H1 (cell line): ENCODE data around the gene SOBP. TPM values are rescaled to one million over a fixed set of nuclear protein-coding genes. Genes with fewer than 3 reads are reported as not detected.

Experiments used
- CTCF ChIA-PET: fragments of 300-600 bp; sonication (Branson Sonifier 250); formaldehyde crosslinking; loops from one replicate; lab custom pipeline; 2021; ENCODE audit not compliant: partially characterized antibody; lab: Charles Lee
- POLR2A ChIA-PET: fragments of 300-600 bp; sonication (Branson Sonifier 250); formaldehyde crosslinking; loops from one replicate; lab custom pipeline; 2021; ENCODE audit warnings: inconsistent platforms; ENCODE audit not compliant: partially characterized antibody; lab: Charles Lee
- DNase-seq, 2 experiments: peaks; one replicate each; pipeline versions ENCODE4 v3.0.0 to v3.0.0-alpha.2; 2010 to 2022; ENCODE audit warnings: low spot score in 2 of 2, low read depth in 1 of 2, mixed read lengths in 1 of 2
- FAIRE-seq: peaks from 2 replicates; lab custom pipeline; 2011; peaks lifted over from hg19 to GRCh38; lab: Jason Lieb, UNC
- H2AFZ ChIP-seq: 2 replicates; pipeline ENCODE4 v1.8.1; 2012; ENCODE audit warnings: low read length, inconsistent platforms
- H2AK5ac ChIP-seq: 2 replicates; pipeline ENCODE4 v1.6.1; 2013; ENCODE audit warnings: low read depth, low read length
- H2BK120ac ChIP-seq: replicated peaks from 2 replicates; pipeline ENCODE3; 2013; ENCODE audit warnings: low read depth, low read length, inconsistent platforms
- H2BK12ac ChIP-seq: 2 replicates; pipeline ENCODE4 v1.6.1; 2013; ENCODE audit warnings: low read depth, low read length
- H2BK15ac ChIP-seq: 2 replicates; pipeline ENCODE4 v1.6.1; 2013; ENCODE audit warnings: low read length
- H2BK20ac ChIP-seq: 2 replicates; pipeline ENCODE4 v1.6.1; 2013; ENCODE audit warnings: low read length
- H2BK5ac ChIP-seq: 2 replicates; pipeline ENCODE4 v1.6.1; 2013; ENCODE audit warnings: low read depth, low read length
- H3K14ac ChIP-seq: 2 replicates; pipeline ENCODE4 v1.6.1; 2013; ENCODE audit warnings: inconsistent platforms; ENCODE audit not compliant: insufficient read length
- H3K18ac ChIP-seq: 2 replicates; pipeline ENCODE4 v1.6.1; 2013; ENCODE audit warnings: low read length; ENCODE audit errors: extremely low read depth
- H3K23ac ChIP-seq: 2 replicates; pipeline ENCODE4 v1.6.1; 2013; ENCODE audit warnings: inconsistent platforms; ENCODE audit not compliant: insufficient read length
- H3K23me2 ChIP-seq: 2 replicates; pipeline ENCODE4 v1.6.1; 2013; ENCODE audit warnings: low read depth, low read length
- H3K27ac ChIP-seq: 2 replicates; pipeline ENCODE4 v1.6.1; 2011; ENCODE audit warnings: low read depth, low read length, inconsistent platforms
- H3K27me3 ChIP-seq, 4 experiments: replicated peaks in 1 of 4; 1 replicate in 1 of 4; 2 replicates in 3 of 4; pipeline versions ENCODE4 v1.6.1 to v1.8.1; 2011 to 2013; ENCODE audit warnings: low read length in 3 of 4, mild to moderate bottlenecking in 3 of 4, inconsistent platforms in 2 of 4, mixed read lengths in 2 of 4, moderate library complexity in 1 of 4; ENCODE audit not compliant: control insufficient read depth in 3 of 4, insufficient read depth in 3 of 4; ENCODE audit errors: extremely low read depth in 1 of 4
- H3K36me3 ChIP-seq, 4 experiments: 2 replicates each; pipeline versions ENCODE4 v1.6.1 to v1.8.1; 2011 to 2013; ENCODE audit warnings: mild to moderate bottlenecking in 4 of 4, low read length in 3 of 4, moderate library complexity in 2 of 4, control low read depth in 1 of 4, inconsistent platforms in 1 of 4; ENCODE audit not compliant: insufficient read depth in 4 of 4, control insufficient read depth in 2 of 4
- H3K4ac ChIP-seq: replicated peaks from 2 replicates; pipeline ENCODE3; 2013; ENCODE audit warnings: low read length, low read depth, mixed read lengths, inconsistent platforms; ENCODE audit not compliant: insufficient read length
- H3K4me1 ChIP-seq, 4 experiments: replicated peaks in 1 of 4; 1 replicate in 1 of 4; 2 replicates in 3 of 4; pipeline versions ENCODE4 v1.6.1 to v1.8.1; 2011 to 2013; ENCODE audit warnings: low read length in 3 of 4, inconsistent platforms in 2 of 4, mixed read lengths in 1 of 4; ENCODE audit not compliant: insufficient read depth in 4 of 4, control insufficient read depth in 3 of 4
- H3K4me2 ChIP-seq, 2 experiments: 2 replicates each; pipeline versions ENCODE4 v1.6.1 to v1.8.1; 2011 to 2013; ENCODE audit warnings: low read depth in 2 of 2, low read length in 2 of 2, control low read depth in 1 of 2, inconsistent platforms in 1 of 2, mild to moderate bottlenecking in 1 of 2; ENCODE audit not compliant: insufficient read depth in 1 of 2
- H3K4me3 ChIP-seq, 4 experiments: fragments of 200-600, 300-600 bp in 1 of 4; sonication (generic), shearing (Covaris generic), sonication (Bioruptor Twin) in 1 of 4; 2 replicates each; pipeline versions ENCODE4 v1.5.1 to v1.8.1; 2011 to 2016; ENCODE audit warnings: low read length in 4 of 4, low read depth in 3 of 4, control low read depth in 2 of 4, inconsistent platforms in 2 of 4, mild to moderate bottlenecking in 2 of 4, mixed read lengths in 1 of 4, moderate library complexity in 1 of 4; ENCODE audit not compliant: insufficient read depth in 2 of 4; ENCODE audit errors: extremely low read depth in 1 of 4
- H3K56ac ChIP-seq: replicated peaks from 2 replicates; pipeline ENCODE3; 2013; ENCODE audit warnings: low read depth, mild to moderate bottlenecking, mixed read lengths, low read length, inconsistent platforms; ENCODE audit not compliant: insufficient read length
- H3K79me1 ChIP-seq: 2 replicates; pipeline ENCODE4 v1.6.1; 2013; ENCODE audit warnings: low read depth, low read length, control low read depth
- H3K79me2 ChIP-seq, 2 experiments: 2 replicates each; pipeline versions ENCODE4 v1.6.1 to v1.8.1; 2012 to 2013; ENCODE audit warnings: low read length in 2 of 2, mild to moderate bottlenecking in 2 of 2, inconsistent platforms in 1 of 2; ENCODE audit not compliant: insufficient read depth in 2 of 2, control insufficient read depth in 1 of 2
- H3K9ac ChIP-seq, 4 experiments: replicated peaks in 1 of 4; 1 replicate in 1 of 4; 2 replicates in 3 of 4; pipeline versions ENCODE4 v1.6.1 to v1.8.1; 2011 to 2013; ENCODE audit warnings: low read depth in 3 of 4, low read length in 3 of 4, control low read depth in 2 of 4, mild to moderate bottlenecking in 2 of 4, moderate library complexity in 2 of 4, inconsistent platforms in 1 of 4; ENCODE audit errors: extremely low read depth in 1 of 4
- H3K9me3 ChIP-seq, 2 experiments: 2 replicates each; pipeline versions ENCODE4 v1.6.1 to v1.8.1; 2012 to 2013; ENCODE audit warnings: mild to moderate bottlenecking in 2 of 2, moderate library complexity in 2 of 2, control low read depth in 1 of 2, inconsistent platforms in 1 of 2, low read depth in 1 of 2, low read length in 1 of 2, mixed read lengths in 1 of 2; ENCODE audit not compliant: insufficient read depth in 2 of 2
- H4K20me1 ChIP-seq, 2 experiments: replicated peaks in 1 of 2; 2 replicates each; pipeline versions ENCODE3 to v1.8.1; 2011 to 2013; ENCODE audit warnings: inconsistent platforms in 2 of 2, low read length in 2 of 2, mild to moderate bottlenecking in 1 of 2; ENCODE audit not compliant: insufficient read depth in 2 of 2, control insufficient read depth in 1 of 2
- H4K5ac ChIP-seq: 2 replicates; pipeline ENCODE4 v1.6.1; 2013; ENCODE audit warnings: low read length, low read depth, mixed read lengths, inconsistent platforms; ENCODE audit not compliant: insufficient read length
- H4K8ac ChIP-seq: 2 replicates; pipeline ENCODE4 v1.8.0; 2013; ENCODE audit warnings: mild to moderate bottlenecking, moderate library complexity, low read length, inconsistent platforms; ENCODE audit not compliant: insufficient read depth; ENCODE audit errors: extremely low read depth
- H4K91ac ChIP-seq: replicated peaks from 2 replicates; pipeline ENCODE3; 2013; ENCODE audit warnings: low read length, mixed read lengths, inconsistent platforms; ENCODE audit not compliant: insufficient read length
- CHD1 ChIP-seq: IDR thresholded peaks from 2 replicates; pipeline ENCODE4 v1.6.1; 2012; ENCODE audit warnings: low read depth, low read length, improper control_type of control experiment
- CREB1 ChIP-seq: IDR thresholded peaks from 2 replicates; pipeline ENCODE4 v1.6.1; 2012; ENCODE audit warnings: inconsistent platforms
- NANOG ChIP-seq: IDR thresholded peaks from 2 replicates; pipeline ENCODE4 v1.6.1; 2011; ENCODE audit warnings: low read length, low read depth, mild to moderate bottlenecking, inconsistent platforms; ENCODE audit not compliant: insufficient read depth, poor library complexity, severe bottlenecking
- POLR2A ChIP-seq, 2 experiments: IDR thresholded peaks; 1 replicate in 1 of 2; 2 replicates in 1 of 2; pipeline ENCODE4 v1.6.1; 2011; ENCODE audit warnings: low read depth in 2 of 2, low read length in 2 of 2, mild to moderate bottlenecking in 2 of 2; ENCODE audit errors: control extremely low read depth in 1 of 2
- POLR2AphosphoS5 ChIP-seq: IDR thresholded peaks from 2 replicates; pipeline ENCODE4 v1.6.1; 2011; ENCODE audit warnings: low read depth, low read length
- SIX5 ChIP-seq: IDR thresholded peaks from 2 replicates; pipeline ENCODE4 v1.6.1; 2011; ENCODE audit warnings: mild to moderate bottlenecking, low read depth, low read length
- SP4 ChIP-seq: IDR thresholded peaks from 2 replicates; pipeline ENCODE4 v1.6.1; 2012; ENCODE audit warnings: low read length, inconsistent platforms
- SRF ChIP-seq: IDR thresholded peaks from 2 replicates; pipeline ENCODE4 v1.6.1; 2011; ENCODE audit warnings: mild to moderate bottlenecking, low read depth, low read length, moderate library complexity
- USF2 ChIP-seq: IDR thresholded peaks from 2 replicates; pipeline ENCODE4 v1.6.1; 2011; ENCODE audit warnings: low read length, improper control_type of control experiment
- ZNF274 ChIP-seq: IDR thresholded peaks from 2 replicates; pipeline ENCODE4 v1.7.0; 2012; ENCODE audit warnings: low read length, borderline replicate concordance; ENCODE audit errors: extremely low read depth
- WGBS, 2 experiments: shearing (Covaris generic) in 1 of 2; methylation state at CpG; one replicate each; pipeline versions ENCODE4 v1.1.6 to v1.1.7; 2013 to 2015; ENCODE audit warnings: low lambda C conversion rate in 2 of 2, mixed read lengths in 2 of 2, inconsistent platforms in 1 of 2, low coverage in 1 of 2, missing lambda C conversion rate in 1 of 2; ENCODE audit not compliant: insufficient replicate concordance in 2 of 2, insufficient coverage in 1 of 2, insufficient read length in 1 of 2; ENCODE audit errors: extremely low coverage in 1 of 2, missing lambda C conversion rate in 1 of 2; 5-methylcytosine and 5-hydroxymethylcytosine counted together
- polyA plus RNA-seq, 7 experiments: library from polyadenylated mRNA; depleted of rRNA in 3 of 7; stranded (reverse) in 5 of 7; unstranded in 2 of 7; fragments of >200 nt in 5 of 7; fragments of 200-250 nt in 2 of 7; gene quantifications; 1 replicate in 5 of 7; 2 replicates in 1 of 7; 4 replicates in 1 of 7; pipeline versions ENCODE4 v1.2.1 to v1.2.3, GENCODE V29; 2011 to 2013; ENCODE audit warnings: missing spikeins in 2 of 7, mixed read lengths in 2 of 7
- total RNA-seq: library from RNA; stranded (reverse); fragmentation: NEBNext Ultra II Directional; extraction: Animal tissue kit (Norgen Biotek cat#: 25700); gene quantifications from 2 replicates; pipeline ENCODE4 v1.2.1, GENCODE V29; 2021
- TF ChIP-seq, protein P1 (sequence below): IDR thresholded peaks from 2 replicates; pipeline ENCODE4 v1.6.1; 2012; ENCODE audit warnings: low read length, inconsistent platforms

The SOBP gene
- total and polyA plus RNA-seq, 2 of the 8 experiments (the other 6 are each of a cell fraction or from before 2014, with no cell fraction given): 0.45 to 6.2 TPM

DNA sequence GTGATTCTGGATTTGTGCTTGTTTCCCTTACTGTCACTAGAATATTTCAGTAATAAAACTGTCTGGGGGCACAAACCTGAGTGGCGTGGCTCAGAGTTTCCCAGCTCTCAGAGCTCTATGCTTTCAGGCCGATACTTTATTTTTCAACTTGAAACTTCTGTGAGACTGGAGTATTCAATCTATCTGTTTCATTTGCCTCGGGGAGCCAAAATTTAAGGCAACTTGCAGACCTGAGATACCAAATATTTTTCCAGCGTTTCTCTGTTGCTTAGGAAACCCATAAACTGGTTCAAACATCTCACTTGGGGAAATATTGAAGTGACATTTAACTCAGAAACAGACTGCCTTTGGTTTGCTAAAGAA is 74.7 kb downstream of the SOBP start:
- H3K23me2 ChIP-seq: no peaks in the 10 kb centered on the region
- POLR2A ChIA-PET: interaction anchor here (1.6 kb wide), 1 partner anchor 10 kb away, joined by 5 read pairs; no protein-coding TSS in a partner anchor
- no peak overlapping the region for H3K4me2 ChIP-seq
- H3K23ac ChIP-seq: no peak overlapping the region
- DNase-seq (no peak), FAIRE-seq (no peak)
- no peaks in the 10 kb centered on the region for H3K79me1 ChIP-seq
- H3K18ac ChIP-seq: no peak overlapping the region
- no peaks in the 10 kb centered on the region for H4K20me1 ChIP-seq
- peaks cover 0 to 7% (median 3%) of the 10 kb centered on the region in 4 experiments; a peak in 5 of 7 replicates for H3K4me1 ChIP-seq
- no peaks in the 10 kb centered on the region for H3K9me3 ChIP-seq
- H3K79me2 ChIP-seq: no peaks in the 10 kb centered on the region
- no peak overlapping the region for H2AFZ ChIP-seq
- H3K4ac ChIP-seq: no peak overlapping the region
- TF ChIP-seq CREB1 (no peak), SRF (no peak), CHD1 (no peak), POLR2AphosphoS5 (no peak), ZNF274 (no peak), SIX5 (no peak), NANOG (no peak), POLR2A (IDR thresholded peaks at IDR 0.05; ENCODE audit: control extremely low read depth in 1 of 2, low read depth in 2 of 2, low read length in 2 of 2) (no peak), USF2 (no peak), SP4 (no peak)
- TF ChIP-seq, protein P1, sequence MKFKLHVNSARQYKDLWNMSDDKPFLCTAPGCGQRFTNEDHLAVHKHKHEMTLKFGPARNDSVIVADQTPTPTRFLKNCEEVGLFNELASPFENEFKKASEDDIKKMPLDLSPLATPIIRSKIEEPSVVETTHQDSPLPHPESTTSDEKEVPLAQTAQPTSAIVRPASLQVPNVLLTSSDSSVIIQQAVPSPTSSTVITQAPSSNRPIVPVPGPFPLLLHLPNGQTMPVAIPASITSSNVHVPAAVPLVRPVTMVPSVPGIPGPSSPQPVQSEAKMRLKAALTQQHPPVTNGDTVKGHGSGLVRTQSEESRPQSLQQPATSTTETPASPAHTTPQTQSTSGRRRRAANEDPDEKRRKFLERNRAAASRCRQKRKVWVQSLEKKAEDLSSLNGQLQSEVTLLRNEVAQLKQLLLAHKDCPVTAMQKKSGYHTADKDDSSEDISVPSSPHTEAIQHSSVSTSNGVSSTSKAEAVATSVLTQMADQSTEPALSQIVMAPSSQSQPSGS: no peak
- H3K9ac ChIP-seq: no peak overlapping the region
- H2BK5ac ChIP-seq: no peak overlapping the region
- H3K36me3 ChIP-seq: no peaks in the 10 kb centered on the region
- CTCF ChIA-PET: interaction anchor here (0.7 to 1.6 kb wide), 6 partner anchors 12 to 71 kb away, joined by 3 to 7 read pairs (median 4); no protein-coding TSS in a partner anchor
- H3K27ac ChIP-seq: no peak overlapping the region
- no peak overlapping the region for H3K56ac ChIP-seq
- no peak overlapping the region for H2BK12ac ChIP-seq
- WGBS, 2 experiments: 88% methylated on average over 4 of the region's 4 CpGs; no CpG with 5 or more reads in 1 of the 2 experiments
- H4K5ac ChIP-seq: no peak overlapping the region
- H2BK120ac ChIP-seq: no peak overlapping the region
- no peak overlapping the region for H2BK20ac ChIP-seq
- no peak overlapping the region for H3K4me3 ChIP-seq
- H4K91ac ChIP-seq: no peak overlapping the region
- H2BK15ac ChIP-seq: no peak overlapping the region
- H3K27me3 ChIP-seq: no peaks in the 10 kb centered on the region
- H2AK5ac ChIP-seq: no peak overlapping the region
- no peak overlapping the region for H4K8ac ChIP-seq
- H3K14ac ChIP-seq: no peak overlapping the region
